Measurements from ENCODE around the gene RFX3. TPM values are rescaled to one million over a fixed set of nuclear protein-coding genes. Genes with fewer than 3 reads are reported as not detected.

The RFX3 gene
- total and polyA plus RNA-seq, 8 donors: 10.5 to 26.2 (median 17.4) TPM

DNA sequence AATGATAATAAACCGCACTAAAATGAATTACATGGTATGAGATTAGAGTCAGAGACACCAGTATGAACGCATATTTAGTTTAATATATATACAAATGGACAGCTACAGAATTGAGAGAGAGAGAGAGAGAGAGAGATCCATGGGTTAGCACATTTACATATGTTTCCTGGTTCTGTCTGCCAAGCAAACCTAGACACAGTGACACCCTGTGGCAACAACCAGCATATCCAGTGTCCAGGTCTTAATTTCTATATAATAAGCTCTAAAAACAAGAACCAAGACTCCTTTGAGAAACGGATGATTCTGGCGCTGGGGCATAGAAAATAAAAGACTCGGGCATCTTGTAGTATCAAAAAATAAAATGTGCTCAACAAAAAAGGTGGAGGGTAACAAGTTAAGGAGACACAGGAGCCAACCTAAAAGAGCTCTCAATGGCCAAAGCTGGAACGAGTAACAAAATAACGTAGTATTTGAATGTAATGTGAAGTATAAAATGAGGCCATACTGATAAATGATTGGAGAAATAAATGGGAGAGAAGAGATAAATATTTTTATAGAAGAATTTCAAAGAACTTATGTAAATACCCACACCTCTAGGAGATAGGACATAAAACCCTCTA is 84.5 kb downstream of the RFX3 start:
- peak; percentile 96 for ATAC-seq
- no peak overlapping the region for H3K27ac ChIP-seq
- H3K36me3 ChIP-seq: no peaks in the 10 kb centered on the region
- TF ChIP-seq, protein P1, sequence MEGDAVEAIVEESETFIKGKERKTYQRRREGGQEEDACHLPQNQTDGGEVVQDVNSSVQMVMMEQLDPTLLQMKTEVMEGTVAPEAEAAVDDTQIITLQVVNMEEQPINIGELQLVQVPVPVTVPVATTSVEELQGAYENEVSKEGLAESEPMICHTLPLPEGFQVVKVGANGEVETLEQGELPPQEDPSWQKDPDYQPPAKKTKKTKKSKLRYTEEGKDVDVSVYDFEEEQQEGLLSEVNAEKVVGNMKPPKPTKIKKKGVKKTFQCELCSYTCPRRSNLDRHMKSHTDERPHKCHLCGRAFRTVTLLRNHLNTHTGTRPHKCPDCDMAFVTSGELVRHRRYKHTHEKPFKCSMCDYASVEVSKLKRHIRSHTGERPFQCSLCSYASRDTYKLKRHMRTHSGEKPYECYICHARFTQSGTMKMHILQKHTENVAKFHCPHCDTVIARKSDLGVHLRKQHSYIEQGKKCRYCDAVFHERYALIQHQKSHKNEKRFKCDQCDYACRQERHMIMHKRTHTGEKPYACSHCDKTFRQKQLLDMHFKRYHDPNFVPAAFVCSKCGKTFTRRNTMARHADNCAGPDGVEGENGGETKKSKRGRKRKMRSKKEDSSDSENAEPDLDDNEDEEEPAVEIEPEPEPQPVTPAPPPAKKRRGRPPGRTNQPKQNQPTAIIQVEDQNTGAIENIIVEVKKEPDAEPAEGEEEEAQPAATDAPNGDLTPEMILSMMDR (IDR thresholded peaks at IDR 0.05): peak; percentile 58 to 59
- H3K27me3 ChIP-seq: no peaks in the 10 kb centered on the region
- no peak overlapping the region for H3K4me3 ChIP-seq
- DNase-seq: peak in 2 of 4 donors; percentile 28 to 36
- no peaks in the 10 kb centered on the region for H3K9me3 ChIP-seq
- no peaks in the 10 kb centered on the region for H3K4me1 ChIP-seq
- intact Hi-C loops (cut with DNase I): loop anchor here in 1 of 2 donors (10.0 kb wide), 1 partner anchor 197 kb away; no protein-coding TSS in a partner anchor

DNA sequence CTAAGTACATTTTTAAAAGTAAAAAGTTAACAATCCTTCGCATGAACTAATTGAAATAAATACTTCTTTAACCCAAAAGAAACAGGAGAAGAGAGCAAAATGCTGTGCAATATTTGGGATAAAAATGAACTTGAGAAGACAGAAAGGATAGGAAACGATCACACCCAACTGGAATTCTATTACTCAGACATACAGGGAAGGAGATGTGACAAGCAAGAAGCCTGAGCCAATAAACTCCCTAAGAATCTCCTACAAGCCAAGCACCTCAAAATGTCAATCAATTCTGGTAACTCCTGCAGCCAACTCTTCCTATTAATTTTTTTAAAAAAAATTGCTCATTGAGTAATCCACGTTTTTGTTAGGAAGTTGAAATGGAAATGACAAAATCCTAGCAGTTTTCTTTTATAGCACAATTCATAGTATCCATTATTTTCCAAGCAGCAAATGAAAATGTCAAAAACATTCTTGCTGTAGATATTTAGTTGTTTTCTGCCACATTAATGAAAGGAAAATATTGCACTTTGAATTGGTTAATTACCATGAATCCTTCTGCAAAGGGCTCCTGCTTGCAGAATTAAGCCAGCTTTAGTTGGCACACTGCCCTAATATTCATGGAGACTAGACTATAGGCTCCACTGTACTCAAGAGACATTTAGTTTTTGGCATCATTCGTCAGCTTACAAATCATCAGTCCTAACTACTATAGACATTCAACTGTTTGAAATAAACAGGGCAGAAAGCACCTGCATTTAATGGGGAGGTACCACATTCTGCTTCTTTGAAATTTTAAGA is 89.0 kb downstream of the RFX3 start:
- intact Hi-C loops (cut with DNase I): no loop called here
- DNase-seq (peak in 1 of 4 donors; percentile 10), ATAC-seq (no peak)
- no peaks in the 10 kb centered on the region for H3K9me3 ChIP-seq
- H3K27me3 ChIP-seq: no peaks in the 10 kb centered on the region
- H3K27ac ChIP-seq: no peak overlapping the region
- no peaks in the 10 kb centered on the region for H3K36me3 ChIP-seq
- peaks cover 0 to 14% of the 10 kb centered on the region in 2 donors for H3K4me1 ChIP-seq
- no peak overlapping the region for H3K4me3 ChIP-seq
- TF ChIP-seq, protein P1 (IDR thresholded peaks at IDR 0.05): no peak

DNA sequence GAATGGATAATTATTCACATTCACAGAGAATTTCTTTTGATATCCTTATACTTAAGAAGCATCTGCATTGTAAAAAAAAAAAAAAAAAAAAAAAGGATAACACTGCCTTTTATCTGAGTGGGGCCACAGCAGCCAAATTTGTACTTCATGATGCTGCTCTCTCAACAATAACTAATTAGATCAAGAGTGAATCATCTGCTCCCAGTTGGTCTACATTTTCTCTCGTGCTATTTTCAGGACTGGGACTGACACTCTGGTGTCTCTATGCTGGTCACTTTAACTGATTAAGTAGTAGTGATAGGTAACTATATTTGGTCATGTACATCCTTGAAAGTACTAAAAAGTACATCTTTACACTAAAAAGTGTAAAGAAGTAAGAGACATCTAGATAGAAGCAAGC is 90.1 kb downstream of the RFX3 start:
- Histone ChIP-seq H3K4me1 (peaks cover 0 to 14% of the 10 kb centered on the region in 2 donors), H3K9me3 (no peaks in the 10 kb centered on the region), H3K27me3 (no peaks in the 10 kb centered on the region), H3K27ac (no peak overlapping the region), H3K36me3 (no peaks in the 10 kb centered on the region), H3K4me3 (no peak overlapping the region)
- ATAC-seq (no peak), DNase-seq (no peak)
- intact Hi-C loops (cut with DNase I): no loop called here
- TF ChIP-seq, protein P1 (IDR thresholded peaks at IDR 0.05): no peak

DNA sequence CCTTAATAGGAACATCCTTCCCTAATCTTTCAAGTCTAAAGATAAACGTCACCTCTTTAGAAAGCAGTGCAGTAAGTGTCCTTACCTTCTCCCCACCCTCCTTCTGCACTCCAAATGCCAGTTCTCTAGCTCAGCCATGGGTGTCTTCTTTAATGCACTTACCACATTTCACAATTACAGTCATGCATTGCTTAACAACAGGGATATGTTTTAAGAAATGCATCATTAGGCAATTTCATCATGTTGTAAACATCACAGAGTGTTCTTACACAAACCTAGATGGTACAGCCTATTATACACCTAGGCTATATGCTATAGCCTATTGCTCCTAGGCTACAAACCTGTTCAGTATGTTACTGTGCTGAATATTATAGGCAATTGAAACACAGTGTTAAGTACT is 91.2 kb downstream of the RFX3 start:
- intact Hi-C loops (cut with DNase I): no loop called here
- ATAC-seq: peak; percentile 67
- no peak overlapping the region for H3K4me3 ChIP-seq
- TF ChIP-seq, protein P1 (IDR thresholded peaks at IDR 0.05): no peak
- no peaks in the 10 kb centered on the region for H3K36me3 ChIP-seq
- H3K4me1 ChIP-seq: peaks cover 0 to 14% of the 10 kb centered on the region in 2 donors
- H3K9me3 ChIP-seq: no peaks in the 10 kb centered on the region
- peak overlapping the region in 1 of 2 donors; percentile 31 for H3K27ac ChIP-seq
- H3K27me3 ChIP-seq: no peaks in the 10 kb centered on the region
- DNase-seq: peak in 1 of 4 donors; percentile 40

DNA sequence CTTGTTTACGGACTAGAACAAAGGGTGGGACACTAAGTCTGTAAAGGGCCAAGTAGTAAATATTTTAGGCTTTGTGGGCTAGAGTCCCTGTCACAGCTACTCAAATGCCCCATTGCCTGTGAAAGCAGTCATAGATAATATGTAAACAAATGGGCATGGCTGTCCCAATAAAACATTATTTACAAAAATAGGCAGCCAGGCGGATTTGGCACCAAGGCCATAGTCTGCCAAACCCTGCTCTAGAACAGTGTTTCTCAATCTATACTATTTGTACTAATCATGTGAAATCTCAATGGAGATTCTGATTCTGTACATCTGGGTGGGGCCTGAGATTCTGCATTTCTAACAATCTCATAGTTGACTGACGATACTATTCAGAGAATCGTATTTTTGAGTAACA is 92.0 kb downstream of the RFX3 start:
- Histone ChIP-seq H3K4me1 (peaks cover 0 to 14% of the 10 kb centered on the region in 2 donors), H3K27me3 (no peaks in the 10 kb centered on the region), H3K36me3 (no peaks in the 10 kb centered on the region), H3K27ac (peak overlapping the region in 1 of 2 donors; percentile 31), H3K4me3 (no peak overlapping the region), H3K9me3 (no peaks in the 10 kb centered on the region)
- ATAC-seq: no peak
- TF ChIP-seq, protein P1 (IDR thresholded peaks at IDR 0.05): no peak
- intact Hi-C loops (cut with DNase I): no loop called here
- DNase-seq: no peak

All from left lung (tissue), 10 donors.